Chondrocyte (in vitro differentiated cells): ENCODE data around the gene ZFHX3. TPM values are rescaled to one million over a fixed set of nuclear protein-coding genes. Genes with fewer than 3 reads are reported as not detected.
A peak's percentile ranks its signal among the peaks of the same experiment; 100 is the strongest.

Source experiments
- DNase-seq: peaks from one replicate; pipeline ENCODE4 v3.0.0; 2021; ENCODE audit warnings: mixed read lengths, low spot score
- H3K27ac Mint-ChIP-seq: one replicate; pipeline ENCODE4 v1.8.0; 2021; ENCODE audit warnings: mild to moderate bottlenecking, moderate library complexity, mixed read lengths; ENCODE audit not compliant: unreplicated experiment
- H3K27me3 Mint-ChIP-seq: 2 replicates; pipeline ENCODE4 v1.8.0; 2021; ENCODE audit warnings: low read depth, mixed read lengths
- H3K36me3 Mint-ChIP-seq: 2 replicates; pipeline ENCODE4 v1.8.0; 2021; ENCODE audit warnings: low read depth, mixed read lengths
- H3K4me1 Mint-ChIP-seq: 2 replicates; pipeline ENCODE4 v1.8.0; 2021; ENCODE audit warnings: low read depth, mild to moderate bottlenecking, mixed read lengths
- H3K4me3 Mint-ChIP-seq: one replicate; pipeline ENCODE4 v1.8.0; 2021; ENCODE audit warnings: mild to moderate bottlenecking, moderate library complexity, mixed read lengths; ENCODE audit not compliant: unreplicated experiment
- H3K9me3 Mint-ChIP-seq: 2 replicates; pipeline ENCODE4 v1.8.0; 2021; ENCODE audit warnings: low read depth, mixed read lengths
- total RNA-seq: library from RNA; stranded (reverse); gene quantifications from 3 replicates; pipeline ENCODE4 v1.2.1, GENCODE V29; 2021
- TF ChIP-seq, protein P1 (sequence below): fragments of 200-600 bp; sonication (generic); IDR thresholded peaks from 2 replicates; pipeline ENCODE4 v1.5.0; 2021; ENCODE audit warnings: antibody characterized with exemption, mild to moderate bottlenecking, moderate library complexity

The ZFHX3 gene
- total RNA-seq, 1 donor from 2014 or later: 86.8 TPM

DNA sequence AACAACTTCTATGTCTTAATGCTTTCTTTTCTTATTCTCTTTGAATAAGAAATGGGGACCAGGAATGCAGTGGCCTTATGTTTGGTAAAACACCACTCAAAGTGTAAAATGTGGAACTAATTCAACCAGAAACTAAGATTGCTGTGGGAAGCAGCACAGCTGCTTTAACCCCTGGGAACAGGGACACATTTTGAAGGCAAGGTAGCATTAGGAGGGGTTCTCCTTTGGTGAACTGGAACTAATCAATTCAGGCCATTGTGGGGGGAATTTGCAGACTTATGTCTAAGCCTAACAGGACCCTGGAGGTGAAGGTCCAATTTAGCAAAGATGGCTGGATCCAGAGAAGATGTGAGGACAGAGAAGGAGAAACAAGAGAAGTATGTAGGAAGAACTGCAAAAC lies 256.1 kb downstream of the ZFHX3 start:
- Mint-ChIP-seq H3K27ac (peak overlapping the region; percentile 80), H3K4me1 (peaks cover 34% of the 10 kb centered on the region)

DNA sequence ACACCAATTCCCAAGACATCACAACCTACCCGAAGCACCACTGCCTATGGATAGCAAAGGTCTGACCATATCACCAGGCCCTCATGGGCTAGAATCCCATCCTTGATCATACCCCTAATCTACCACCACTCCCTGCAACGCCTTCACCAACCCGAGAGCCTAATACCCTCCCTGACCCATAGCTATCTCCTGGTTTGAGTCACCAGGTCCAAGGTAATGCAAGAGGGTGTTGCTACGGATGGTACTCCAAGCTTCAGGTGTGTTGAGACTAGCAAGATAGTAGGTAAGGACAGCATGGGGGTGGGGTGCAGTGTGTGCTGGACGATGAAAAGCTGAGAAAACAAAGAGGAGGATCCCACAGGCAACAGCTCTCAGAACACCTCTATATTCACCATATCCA lies 258.0 kb downstream of the ZFHX3 start:
- DNase-seq: no peak
- Mint-ChIP-seq H3K4me1 (peaks cover 53% of the 10 kb centered on the region), H3K9me3 (no peaks in the 10 kb centered on the region), H3K27ac (peak overlapping the region; percentile 67), H3K36me3 (peaks cover 47% of the 10 kb centered on the region), H3K27me3 (no peaks in the 10 kb centered on the region), H3K4me3 (no peak overlapping the region)
- TF ChIP-seq, protein P1, sequence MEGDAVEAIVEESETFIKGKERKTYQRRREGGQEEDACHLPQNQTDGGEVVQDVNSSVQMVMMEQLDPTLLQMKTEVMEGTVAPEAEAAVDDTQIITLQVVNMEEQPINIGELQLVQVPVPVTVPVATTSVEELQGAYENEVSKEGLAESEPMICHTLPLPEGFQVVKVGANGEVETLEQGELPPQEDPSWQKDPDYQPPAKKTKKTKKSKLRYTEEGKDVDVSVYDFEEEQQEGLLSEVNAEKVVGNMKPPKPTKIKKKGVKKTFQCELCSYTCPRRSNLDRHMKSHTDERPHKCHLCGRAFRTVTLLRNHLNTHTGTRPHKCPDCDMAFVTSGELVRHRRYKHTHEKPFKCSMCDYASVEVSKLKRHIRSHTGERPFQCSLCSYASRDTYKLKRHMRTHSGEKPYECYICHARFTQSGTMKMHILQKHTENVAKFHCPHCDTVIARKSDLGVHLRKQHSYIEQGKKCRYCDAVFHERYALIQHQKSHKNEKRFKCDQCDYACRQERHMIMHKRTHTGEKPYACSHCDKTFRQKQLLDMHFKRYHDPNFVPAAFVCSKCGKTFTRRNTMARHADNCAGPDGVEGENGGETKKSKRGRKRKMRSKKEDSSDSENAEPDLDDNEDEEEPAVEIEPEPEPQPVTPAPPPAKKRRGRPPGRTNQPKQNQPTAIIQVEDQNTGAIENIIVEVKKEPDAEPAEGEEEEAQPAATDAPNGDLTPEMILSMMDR: no peak

More for the DNA sequence above, 256.1 kb downstream of the ZFHX3 start:
- DNase-seq: no peak
- H3K9me3 Mint-ChIP-seq: no peaks in the 10 kb centered on the region
- H3K4me3 Mint-ChIP-seq: no peak overlapping the region
- no peaks in the 10 kb centered on the region for H3K27me3 Mint-ChIP-seq
- H3K36me3 Mint-ChIP-seq: peaks cover 63% of the 10 kb centered on the region
- TF ChIP-seq, protein P1: no peak

- no peaks in the 10 kb centered on the region for H3K9me3 Mint-ChIP-seq
- H3K27ac Mint-ChIP-seq: peak overlapping the region; percentile 84
- DNase-seq: no peak
- TF ChIP-seq, protein P1: no peak
- peaks cover 56% of the 10 kb centered on the region for H3K4me1 Mint-ChIP-seq
- no peak overlapping the region for H3K4me3 Mint-ChIP-seq
- H3K27me3 Mint-ChIP-seq: no peaks in the 10 kb centered on the region
- H3K36me3 Mint-ChIP-seq: peaks cover 44% of the 10 kb centered on the region
Measured at GRCh38 chr16:72789465-72789864, 258.5 kb downstream of the ZFHX3 start.

DNA sequence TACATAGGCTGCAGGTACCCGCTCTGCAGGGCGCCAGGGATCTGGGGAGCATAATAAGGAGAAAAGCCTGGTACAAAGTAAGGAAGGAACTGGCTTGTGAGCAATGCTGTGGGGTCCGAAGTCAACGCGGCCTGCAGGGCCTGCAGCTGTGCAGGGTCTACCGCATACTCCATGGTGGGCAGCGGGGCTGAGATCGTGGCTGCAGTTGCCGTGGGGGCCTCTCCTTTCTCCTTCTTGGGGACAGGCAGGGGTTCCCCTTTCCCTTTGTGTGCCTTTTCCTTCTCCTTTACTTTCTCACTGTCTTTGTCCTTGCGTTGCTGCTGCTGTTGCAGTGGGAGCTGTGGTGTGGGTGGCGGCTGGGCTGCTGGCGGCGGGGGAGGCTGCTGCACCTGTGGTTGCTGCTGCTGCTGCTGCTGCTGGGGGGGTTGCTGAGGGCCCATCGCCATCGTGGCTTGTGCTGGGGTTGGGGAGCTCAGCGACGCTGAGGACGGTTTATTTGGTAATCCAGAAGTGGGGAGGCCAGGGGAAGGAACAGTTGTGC lies 259.6 kb downstream of the ZFHX3 start:
- TF ChIP-seq, protein P1: no peak
- no peak for DNase-seq
- H3K9me3 Mint-ChIP-seq: no peaks in the 10 kb centered on the region
- H3K27me3 Mint-ChIP-seq: no peaks in the 10 kb centered on the region
- peaks cover 61% of the 10 kb centered on the region for H3K4me1 Mint-ChIP-seq
- H3K4me3 Mint-ChIP-seq: peak overlapping the region; percentile 73
- H3K27ac Mint-ChIP-seq: peak overlapping the region; percentile 98
- peaks cover 38% of the 10 kb centered on the region for H3K36me3 Mint-ChIP-seq

- Mint-ChIP-seq H3K27ac (peak overlapping the region; percentile 100), H3K4me3 (peak overlapping the region; percentile 73), H3K27me3 (no peaks in the 10 kb centered on the region), H3K36me3 (peaks cover 35% of the 10 kb centered on the region), H3K4me1 (peaks cover 61% of the 10 kb centered on the region), H3K9me3 (no peaks in the 10 kb centered on the region)
- TF ChIP-seq, protein P1: peak; percentile 21
- DNase-seq: no peak
Measured at GRCh38 chr16:72787514-72788268, 260.2 kb downstream of the ZFHX3 start.
